NCI-H1092 (cell line): ENCODE measurements around the gene SPTBN4.
"Not testable (repeated sequence)": the region's sequence is repeated elsewhere in the genome, so short reads cannot be mapped to it uniquely, and the experiment has no call there.

Experiments
- DNase-seq: peaks from one replicate; lab custom pipeline; 2025; lab: John Stamatoyannopoulos, UW

SPTBN4 gene

DNA sequence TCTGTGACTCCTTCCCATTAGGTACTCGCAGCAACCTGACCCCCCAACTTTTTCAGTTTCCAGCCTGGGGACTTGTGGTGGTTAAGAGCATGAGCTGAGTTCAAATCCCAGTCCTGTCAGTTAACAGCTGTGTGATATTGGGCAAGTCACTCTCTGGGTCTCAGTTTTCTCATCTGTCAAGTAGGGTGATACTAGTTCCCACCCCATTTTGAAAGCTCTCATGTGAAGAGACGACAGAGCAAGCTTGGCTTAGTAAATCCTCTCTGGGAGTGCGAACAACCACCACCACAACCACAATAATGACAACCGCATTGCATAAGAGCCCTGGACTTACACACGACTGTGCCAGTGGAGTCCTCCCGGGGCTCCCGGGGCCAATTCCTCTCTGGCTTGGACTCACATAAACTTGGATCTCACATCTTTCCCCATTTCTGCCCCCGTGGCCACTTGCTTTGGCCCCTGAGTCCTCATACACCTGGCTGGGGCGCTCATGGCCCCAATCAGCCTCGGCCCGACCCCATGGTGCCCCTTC lies 1.7 kb upstream of the SPTBN4 start:
- no peak for DNase-seq

GRCh38 chr19:40465557-40466218 lies 1.1 kb upstream of the SPTBN4 start, which contains the start of gene BLVRB:
Gene BLVRB (minus strand): TSS chr19:40465745. CDS start chr19:40465688, 57 bp downstream.
- DNase-seq: peak; percentile 79

DNA sequence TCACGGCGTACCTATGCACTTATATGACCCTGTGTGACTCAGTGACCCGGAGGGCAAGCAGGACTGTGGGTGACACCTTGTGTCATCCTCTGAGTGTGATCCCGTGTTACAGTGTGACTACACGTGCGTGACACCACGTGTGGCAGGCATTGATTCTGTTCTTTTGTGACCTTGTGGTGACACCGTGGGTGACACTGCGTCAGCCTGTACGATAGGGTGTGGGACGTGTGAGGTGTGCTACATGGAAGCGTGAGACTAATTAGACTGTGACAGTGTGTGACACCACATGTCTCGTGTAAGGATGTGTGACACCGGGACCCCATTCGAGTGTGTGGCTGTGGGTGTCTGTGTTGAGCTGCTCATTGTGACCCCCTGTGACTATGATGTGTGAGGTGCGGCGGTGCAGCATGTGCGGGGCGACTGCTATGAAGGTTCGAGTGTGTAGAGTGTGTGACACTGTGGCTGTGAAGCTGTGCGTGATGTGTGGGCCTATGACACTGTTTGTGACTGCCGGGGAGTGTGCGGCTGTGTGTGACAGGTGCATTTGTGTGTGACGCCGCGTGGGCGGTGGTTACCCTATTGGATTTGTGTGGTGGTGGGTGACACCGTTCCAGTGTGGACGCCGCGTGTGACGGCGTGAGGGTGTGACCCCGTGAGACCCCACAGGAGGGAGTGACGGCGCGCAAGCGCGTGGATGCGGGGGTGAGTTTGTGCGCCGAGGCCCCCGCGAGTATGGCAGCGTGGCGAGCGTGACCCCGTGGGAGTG lies 399 bp upstream of the SPTBN4 start:
- DNase-seq: no peak

DNA sequence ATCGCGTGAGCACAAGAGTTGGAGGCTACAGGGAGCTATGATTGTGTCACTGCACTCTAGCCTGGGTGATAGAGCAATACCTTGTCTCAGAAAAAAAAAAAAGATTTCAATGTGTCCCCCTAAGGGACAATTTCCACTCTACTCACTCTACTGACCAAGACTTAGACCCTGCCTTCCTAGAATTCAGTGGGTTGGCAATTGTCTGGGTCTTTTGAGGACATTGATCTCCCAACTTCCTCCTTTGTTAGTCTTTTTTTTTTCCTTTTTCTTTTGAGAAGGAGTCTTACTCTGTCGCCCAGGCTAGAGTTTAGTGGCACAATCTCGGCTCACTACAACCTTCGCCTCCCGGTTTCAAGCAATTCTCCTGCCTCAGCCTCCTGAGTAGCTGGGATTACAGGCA lies 2.2 kb downstream of the SPTBN4 start:
- DNase-seq: no peak

GRCh38 chr19:40471111-40471510 lies 4.3 kb downstream of the SPTBN4 start:
- no peak for DNase-seq

GRCh38 chr19:40472516-40472915 lies 5.7 kb downstream of the SPTBN4 start:
- no peak for DNase-seq

DNA sequence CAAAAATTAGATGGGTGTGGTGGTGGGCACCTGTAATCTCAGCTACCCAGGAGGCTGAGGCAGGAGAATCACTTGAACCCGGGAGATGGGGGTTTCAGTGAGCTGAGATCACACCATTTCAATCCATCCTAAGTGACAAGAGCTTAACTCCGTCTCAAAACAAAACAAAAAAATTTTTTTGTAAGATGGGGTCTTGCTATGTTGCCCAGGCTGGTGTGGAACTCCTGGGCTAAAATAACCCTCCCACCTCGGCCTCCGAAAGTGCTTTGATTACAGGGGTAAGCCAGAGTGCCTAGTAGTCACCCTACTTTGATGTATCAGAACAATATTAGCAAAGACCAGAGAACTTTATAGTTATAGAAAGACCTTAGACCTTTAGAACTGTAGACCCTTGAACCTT lies 7.9 kb downstream of the SPTBN4 start:
- no peak for DNase-seq

GRCh38 chr19:40475878-40476644 lies 9.3 kb downstream of the SPTBN4 start:
- not testable (repeated sequence) for DNase-seq

GRCh38 chr19:40486017-40486416 lies 19.2 kb downstream of the SPTBN4 start:
- no peak for DNase-seq

- no peak for DNase-seq
These were observed 23.1 kb downstream of the SPTBN4 start for GRCh38 chr19:40489882-40490230.

DNA sequence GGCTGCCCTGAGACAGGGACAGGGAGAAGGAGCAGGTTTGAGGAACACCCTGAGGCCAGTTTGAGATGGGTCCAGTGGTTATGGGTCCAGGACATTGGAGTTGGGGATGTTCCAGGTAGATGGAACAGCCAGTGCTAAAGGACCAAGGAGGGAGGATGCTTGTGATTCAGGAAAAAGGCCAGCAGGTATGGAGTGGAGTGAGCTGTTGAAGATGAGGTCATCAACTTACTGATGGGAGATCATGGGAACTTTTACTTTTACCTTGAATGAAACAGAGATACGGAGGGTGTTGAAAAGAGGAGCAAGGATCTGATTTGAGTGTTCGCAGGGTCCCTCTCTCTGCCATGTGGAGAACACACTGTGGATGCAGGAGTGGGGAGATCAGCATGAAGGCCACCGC lies 25.5 kb downstream of the SPTBN4 start:
- no peak for DNase-seq

GRCh38 chr19:40493778-40494177 lies 27.0 kb downstream of the SPTBN4 start:
- no peak for DNase-seq

DNA sequence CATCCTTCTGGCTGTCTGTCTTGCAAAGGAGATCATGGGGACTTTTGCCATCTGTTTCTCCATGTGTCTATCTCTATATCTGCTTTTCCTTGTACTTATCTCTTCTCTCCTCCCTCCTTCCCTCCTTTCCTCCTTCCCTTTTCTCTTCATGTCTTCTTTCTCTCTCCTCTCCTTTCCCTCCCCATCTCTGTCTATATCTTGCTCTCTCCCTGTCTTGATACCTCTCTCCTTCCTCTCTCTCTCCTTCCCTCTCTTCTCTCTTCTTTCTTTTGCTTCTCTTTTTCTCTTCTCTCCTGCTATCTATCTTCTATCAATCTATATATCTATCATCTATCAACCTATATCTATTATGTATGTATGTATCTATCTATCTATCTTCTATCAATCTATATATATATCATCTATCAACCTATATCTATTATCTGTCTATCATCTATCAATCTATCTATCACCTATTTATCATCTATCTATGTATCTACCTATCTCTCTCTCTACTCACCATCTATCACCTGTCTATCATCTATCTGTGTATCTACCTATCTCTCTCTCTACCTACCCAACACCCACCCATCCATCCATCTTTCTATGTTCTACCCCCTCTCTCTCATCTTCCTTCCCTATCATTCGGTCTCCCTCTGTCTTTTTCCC lies 27.5 kb downstream of the SPTBN4 start:
- DNase-seq: no peak

DNA sequence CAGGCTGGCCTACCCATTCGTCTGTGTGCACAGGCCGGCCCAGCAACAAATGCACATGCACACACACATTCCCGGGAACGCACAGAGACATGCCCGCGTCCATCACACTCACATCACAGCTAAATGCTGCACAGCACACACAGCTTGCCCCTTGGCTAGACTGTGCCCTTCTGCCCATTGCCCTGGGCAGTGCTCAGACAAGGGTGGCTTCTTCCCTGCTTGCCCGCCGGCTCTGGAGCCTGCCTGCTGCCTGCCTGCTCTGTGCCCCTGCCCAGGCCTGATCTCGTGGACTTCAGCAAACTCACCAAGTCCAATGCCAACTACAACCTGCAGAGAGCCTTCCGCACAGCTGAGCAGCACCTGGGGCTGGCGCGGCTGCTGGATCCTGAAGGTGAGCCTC lies 30.4 kb downstream of the SPTBN4 start:
- no peak for DNase-seq

DNA sequence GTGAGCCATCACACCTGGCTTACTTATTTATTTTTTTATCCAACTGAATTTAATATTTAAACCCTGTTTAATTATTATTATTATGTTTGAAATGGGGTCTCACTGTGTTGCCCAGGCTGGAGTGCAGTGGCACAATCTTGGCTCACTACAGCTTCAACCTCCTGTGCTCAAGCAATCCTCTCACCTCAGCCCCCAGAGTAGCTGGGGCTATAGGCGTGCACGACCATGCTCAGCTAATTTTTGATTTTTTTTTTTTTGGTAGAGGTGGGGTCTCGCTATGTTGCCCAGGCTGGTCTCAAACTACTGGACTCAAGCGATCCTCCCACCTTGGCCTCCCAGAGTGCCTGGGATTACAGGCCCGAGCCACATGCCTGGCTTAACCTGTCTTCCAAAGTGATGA lies 32.5 kb downstream of the SPTBN4 start:
- DNase-seq: no peak

DNA sequence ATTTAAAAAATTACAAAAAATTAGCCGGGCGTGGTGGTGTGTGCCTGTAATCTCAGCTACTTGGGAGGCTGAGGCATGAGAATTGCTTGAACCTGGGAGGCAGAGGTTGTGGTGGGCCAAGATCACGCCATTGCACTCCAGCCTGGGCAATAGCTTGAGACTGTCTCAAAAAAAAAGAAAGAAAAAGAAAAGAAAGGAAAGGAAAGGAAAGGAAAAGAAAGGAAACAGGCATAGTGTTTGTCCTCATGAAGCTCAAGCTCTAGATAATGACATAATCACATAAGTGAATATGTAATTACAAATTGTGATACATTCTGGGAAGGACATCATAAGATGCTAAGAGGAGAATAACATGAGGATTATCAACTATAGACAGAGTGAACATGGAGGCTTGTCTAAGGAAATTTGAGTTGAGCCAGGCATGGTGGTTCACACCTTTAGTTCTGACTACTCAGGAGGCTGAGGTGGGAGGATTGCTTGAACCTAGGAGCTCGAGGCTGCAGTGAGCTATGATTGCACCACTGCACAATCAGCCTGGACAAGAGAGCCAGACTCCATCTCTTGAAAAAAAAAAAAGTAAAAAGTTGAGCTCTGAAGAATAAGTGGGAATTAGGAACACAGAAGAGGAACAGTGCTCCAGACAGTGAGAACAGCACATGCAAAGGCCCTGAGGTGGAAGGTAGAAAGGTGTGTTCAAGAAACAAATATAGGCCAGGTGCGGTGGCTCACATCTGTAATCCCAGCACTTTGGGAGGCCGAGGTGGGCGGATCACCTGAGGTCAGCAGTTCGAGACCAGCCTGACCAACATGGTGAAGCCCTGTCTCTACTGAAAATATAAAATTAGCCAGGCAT lies 34.1 kb downstream of the SPTBN4 start:
- not testable (repeated sequence) for DNase-seq

- DNase-seq: no peak
These were observed 34.8 kb downstream of the SPTBN4 start for GRCh38 chr19:40501599-40501998.

- no peak for DNase-seq
These were observed 35.3 kb downstream of the SPTBN4 start for GRCh38 chr19:40502081-40502480.

GRCh38 chr19:40502647-40503319 lies 36.0 kb downstream of the SPTBN4 start:
- no peak for DNase-seq

DNA sequence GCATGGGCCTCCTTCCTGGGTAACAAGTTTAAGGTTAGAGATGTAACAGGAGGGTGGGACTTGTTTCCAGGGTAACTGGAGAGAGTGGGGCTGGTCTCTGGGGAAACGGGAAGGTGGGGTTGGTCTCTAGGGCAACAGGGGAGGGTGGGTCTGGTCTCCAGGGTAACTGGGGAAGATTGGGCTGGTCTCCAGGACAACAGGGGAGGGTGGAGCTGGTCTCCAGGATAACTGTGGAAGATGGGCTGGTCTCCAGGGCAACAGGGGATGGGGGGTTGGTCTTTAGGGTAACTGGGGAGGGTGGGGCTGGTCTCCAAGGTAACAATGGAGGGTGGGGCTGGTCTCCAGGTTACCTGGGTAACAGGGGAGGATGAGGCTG lies 36.5 kb downstream of the SPTBN4 start:
- DNase-seq: no peak

GRCh38 chr19:40506099-40506498 lies 39.3 kb downstream of the SPTBN4 start:
- no peak for DNase-seq
